GM12873 (cell line): ENCODE measurements around the gene PTPRD.

Source experiments
- CTCF ChIP-seq: IDR thresholded peaks from 2 replicates; pipeline ENCODE4 v1.5.1; 2012; ENCODE audit warnings: low read depth, mild to moderate bottlenecking, moderate library complexity, low read length, control low read depth; ENCODE audit not compliant: insufficient read depth; ENCODE audit errors: missing control alignments

The PTPRD gene

DNA sequence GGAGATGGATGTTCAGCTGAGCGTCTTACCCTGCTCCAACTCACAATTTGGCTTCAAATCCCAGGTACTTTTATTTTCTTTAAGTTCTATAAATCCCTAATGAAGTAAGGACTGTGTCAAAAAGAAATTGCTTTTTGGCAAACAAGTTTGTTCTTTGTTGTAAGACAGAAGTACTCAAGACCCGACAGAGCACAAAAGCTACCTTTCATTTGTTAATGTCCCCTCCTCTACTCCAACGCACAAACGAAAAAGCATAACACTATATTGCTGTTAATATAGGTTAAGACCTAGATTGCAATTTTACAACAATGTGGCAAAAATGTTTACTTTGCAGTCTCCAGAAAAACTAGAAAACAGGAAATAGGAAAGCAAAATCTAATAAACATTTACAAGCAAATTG is 2217.8 kb downstream of the PTPRD start:
- no peak for TF ChIP-seq CTCF

DNA sequence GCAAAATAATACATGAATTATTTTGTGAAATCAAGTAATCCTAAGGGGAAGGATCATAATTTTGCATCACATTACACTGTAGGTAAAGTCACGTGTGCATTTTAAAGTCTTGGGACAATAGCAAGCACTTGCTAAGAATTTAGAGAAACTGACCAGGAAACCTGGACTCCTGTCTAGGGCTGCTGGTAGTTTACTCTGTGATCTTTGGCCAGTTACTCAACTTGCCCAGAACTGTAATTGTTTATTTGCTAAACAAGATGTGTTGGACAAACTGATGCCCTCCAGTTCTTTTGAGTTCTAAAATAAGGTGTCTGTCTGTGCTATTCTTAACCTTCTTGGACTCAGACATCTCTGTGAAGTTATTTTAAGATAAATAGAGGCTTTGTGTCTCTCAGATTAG is 2218.5 kb downstream of the PTPRD start:
- no peak for TF ChIP-seq CTCF

DNA sequence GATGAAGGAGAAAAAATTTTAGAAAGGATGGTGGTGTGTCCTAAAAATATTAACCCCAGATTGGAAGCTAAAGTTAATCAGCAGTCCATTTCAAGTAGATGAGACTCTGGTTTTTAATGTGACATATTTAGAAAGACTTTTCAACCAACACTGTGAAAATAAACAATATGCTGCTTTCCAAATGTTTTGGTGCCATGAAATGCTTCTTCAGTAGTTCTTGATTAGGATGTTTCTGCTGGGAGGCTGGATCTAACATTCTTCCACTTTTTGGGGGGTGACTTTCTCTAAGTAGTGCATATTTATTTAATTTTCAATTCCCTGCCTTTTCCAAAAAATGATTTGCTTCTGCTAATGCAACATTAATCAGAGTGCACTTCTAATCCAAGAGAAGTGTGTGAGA is 2219.9 kb downstream of the PTPRD start:
- TF ChIP-seq CTCF, result no peak

DNA sequence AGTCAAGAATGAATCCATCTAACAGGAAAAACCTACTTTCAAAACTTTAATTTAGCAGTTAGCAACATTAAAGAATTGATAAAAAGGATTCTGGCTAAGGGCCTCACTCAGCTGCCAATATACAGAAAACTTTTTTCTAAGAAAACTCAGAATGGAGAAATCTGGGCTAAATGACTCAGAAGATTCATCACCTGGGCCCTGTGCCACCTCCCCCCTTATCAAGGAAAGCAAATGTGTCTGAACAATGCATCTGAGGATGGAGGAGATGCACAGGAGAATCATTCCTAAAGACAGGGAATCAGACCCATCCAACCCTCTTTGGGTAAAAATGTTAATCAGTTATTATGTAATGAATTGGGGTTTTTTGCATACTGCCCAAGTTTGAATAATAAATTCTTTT is 2221.2 kb downstream of the PTPRD start:
- no peak for TF ChIP-seq CTCF

DNA sequence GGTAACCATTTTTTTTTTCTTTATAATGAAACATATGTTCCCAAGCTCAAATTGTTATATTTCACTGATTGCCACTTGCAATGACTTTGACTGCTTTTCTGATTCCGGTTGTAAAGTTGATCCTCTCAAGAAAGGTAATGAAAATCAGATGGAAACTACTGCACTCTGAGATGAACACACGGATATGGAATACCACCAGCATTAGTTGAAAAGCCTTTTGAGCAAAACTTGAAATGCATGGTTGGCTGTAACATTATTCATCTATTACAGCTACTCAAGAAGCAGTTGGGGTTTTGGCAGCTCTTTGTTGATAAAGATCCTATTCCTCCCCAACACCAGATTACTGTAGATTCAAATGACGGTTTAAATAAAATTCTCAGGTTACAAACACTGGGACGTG is 2221.7 kb downstream of the PTPRD start:
- no peak for TF ChIP-seq CTCF

GRCh38 chr9:8390571-8390970 is 2222.2 kb downstream of the PTPRD start:
- TF ChIP-seq CTCF, result no peak

DNA sequence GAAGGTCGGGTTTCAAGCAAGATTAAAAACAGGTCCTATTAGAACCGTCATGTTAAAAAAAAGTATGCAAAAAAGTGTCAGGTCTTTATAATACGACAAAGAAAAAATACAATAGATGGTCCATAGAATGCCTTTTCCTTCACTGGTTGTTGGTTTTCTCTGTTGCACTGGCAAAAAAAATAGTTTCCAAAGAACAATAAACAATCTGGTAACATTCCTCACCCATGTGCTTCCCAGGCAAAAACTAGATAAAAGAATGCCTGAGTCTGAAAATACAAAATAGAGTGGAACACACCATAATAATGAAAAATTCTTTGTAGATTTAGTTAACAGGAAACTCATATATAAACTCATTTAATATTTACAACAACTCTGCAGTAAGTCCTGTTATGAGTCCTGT is 2223.3 kb downstream of the PTPRD start:
- TF ChIP-seq CTCF, result no peak

GRCh38 chr9:8388132-8388531 is 2224.7 kb downstream of the PTPRD start:
- no peak for TF ChIP-seq CTCF
